ENCODE data around the gene MGA. TPM values are rescaled to one million over a fixed set of nuclear protein-coding genes. Genes with fewer than 3 reads are reported as not detected.

Gene MGA
- total and polyA plus RNA-seq, 2 of the 8 experiments (the other 6 are each of a cell fraction or from before 2014, with no cell fraction given): 7.6 to 53.2 TPM

DNA sequence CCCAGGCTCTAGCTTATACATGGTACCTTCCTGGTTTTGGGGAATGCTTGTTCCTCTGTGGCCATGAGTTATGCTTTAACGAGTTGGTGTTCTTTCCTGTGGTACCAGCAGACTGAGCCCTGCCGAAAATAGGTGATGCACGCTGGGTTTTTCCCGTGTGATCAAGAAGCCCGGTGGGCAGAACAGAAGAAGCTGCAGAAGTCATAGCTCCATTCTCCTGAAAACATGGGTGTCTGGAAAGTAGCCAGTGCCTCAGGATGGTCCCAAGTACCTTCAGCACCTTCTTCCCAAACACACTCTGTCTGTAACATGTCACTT is 139.2 kb downstream of the MGA start (continued):
- TF ChIP-seq BCL11A (IDR thresholded peaks at IDR 0.05; ENCODE audit: low read depth in 2 of 2, low read length in 2 of 2): no peak

Data from H1 (cell line).